ENCODE measurements around the gene GALNT18. TPM values are rescaled to one million over a fixed set of nuclear protein-coding genes. Genes with fewer than 3 reads are reported as not detected.

The GALNT18 gene
- total and polyA plus RNA-seq, 4 donors: 2.1 to 11.0 (median 3.8) TPM

DNA sequence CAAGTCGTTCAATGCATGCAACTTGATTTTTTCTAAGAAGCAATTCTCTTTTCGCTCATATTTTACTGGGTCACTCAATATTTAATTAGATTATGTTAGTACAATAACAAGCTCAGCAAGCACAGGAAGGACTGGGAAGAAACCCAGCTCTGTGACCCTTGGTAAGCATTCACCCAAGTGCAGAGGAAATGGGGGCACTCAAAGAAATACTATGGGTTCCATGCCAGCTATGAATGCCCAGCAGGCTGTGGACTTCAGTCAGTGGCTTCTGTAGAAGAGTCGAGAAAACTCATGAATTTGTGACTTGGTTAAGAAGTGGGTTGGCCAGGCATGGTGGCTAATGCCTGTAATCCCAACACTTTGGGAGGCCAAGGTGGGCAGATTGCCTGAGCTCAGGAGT is 123.6 kb downstream of the GALNT18 start:
- no peak overlapping the region for H3K27ac ChIP-seq (ENCODE audit: low read depth in 1 of 2, low read length in 2 of 2)

DNA sequence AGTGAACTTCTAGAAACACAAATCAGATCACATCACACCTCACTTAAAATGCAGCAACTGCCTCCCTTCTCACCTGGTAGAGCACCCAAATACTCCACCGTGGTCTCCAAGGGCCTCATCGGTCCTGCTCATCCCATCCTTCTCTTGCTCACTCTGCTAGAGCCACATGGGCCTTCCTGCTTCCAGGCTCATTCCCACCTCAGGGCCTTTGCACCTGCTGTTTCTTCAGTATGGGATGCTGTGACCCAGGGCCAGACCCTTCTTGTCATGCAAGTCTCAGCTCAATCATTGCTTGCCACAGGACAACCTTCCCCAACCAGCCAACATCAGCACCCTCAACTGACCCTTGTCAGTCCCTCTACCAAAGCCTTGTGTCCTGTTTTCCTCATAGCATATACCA is 124.9 kb downstream of the GALNT18 start:
- TF ChIP-seq RAD21 (IDR thresholded peaks at IDR 0.05): no peak
- TF ChIP-seq NR2F2 (IDR thresholded peaks at IDR 0.05): no peak
- TF ChIP-seq, protein P1, sequence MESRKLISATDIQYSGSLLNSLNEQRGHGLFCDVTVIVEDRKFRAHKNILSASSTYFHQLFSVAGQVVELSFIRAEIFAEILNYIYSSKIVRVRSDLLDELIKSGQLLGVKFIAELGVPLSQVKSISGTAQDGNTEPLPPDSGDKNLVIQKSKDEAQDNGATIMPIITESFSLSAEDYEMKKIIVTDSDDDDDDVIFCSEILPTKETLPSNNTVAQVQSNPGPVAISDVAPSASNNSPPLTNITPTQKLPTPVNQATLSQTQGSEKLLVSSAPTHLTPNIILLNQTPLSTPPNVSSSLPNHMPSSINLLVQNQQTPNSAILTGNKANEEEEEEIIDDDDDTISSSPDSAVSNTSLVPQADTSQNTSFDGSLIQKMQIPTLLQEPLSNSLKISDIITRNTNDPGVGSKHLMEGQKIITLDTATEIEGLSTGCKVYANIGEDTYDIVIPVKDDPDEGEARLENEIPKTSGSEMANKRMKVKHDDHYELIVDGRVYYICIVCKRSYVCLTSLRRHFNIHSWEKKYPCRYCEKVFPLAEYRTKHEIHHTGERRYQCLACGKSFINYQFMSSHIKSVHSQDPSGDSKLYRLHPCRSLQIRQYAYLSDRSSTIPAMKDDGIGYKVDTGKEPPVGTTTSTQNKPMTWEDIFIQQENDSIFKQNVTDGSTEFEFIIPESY (IDR thresholded peaks at IDR 0.05): no peak
- TF ChIP-seq HNF4A (conservative IDR thresholded peaks at IDR 0.05): no peak
- TF ChIP-seq, protein P2, sequence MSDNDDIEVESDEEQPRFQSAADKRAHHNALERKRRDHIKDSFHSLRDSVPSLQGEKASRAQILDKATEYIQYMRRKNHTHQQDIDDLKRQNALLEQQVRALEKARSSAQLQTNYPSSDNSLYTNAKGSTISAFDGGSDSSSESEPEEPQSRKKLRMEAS (IDR thresholded peaks at IDR 0.05): no peak
- no peak for TF ChIP-seq SP1 (IDR thresholded peaks at IDR 0.05)
- no peak for TF ChIP-seq FOXA2 (IDR thresholded peaks at IDR 0.05)
- TF ChIP-seq YY1 (IDR thresholded peaks at IDR 0.05): no peak
- 99% methylated on average over 2 of the region's 2 CpGs for WGBS

More for the DNA sequence above, 123.6 kb downstream of the GALNT18 start:
- H3K9ac ChIP-seq (ENCODE audit: low read depth in 1 of 2, low read length in 2 of 2): no peak overlapping the region
- H3K4me1 ChIP-seq (ENCODE audit: control insufficient read depth in 4 of 4, insufficient read depth in 4 of 4, low read length in 3 of 4): peaks cover 0 to 26% (median 23%) of the 10 kb centered on the region in 4 donors
- no peaks in the 10 kb centered on the region for H3K9me3 ChIP-seq (ENCODE audit: control insufficient read depth in 4 of 4, low read length in 3 of 4)
- WGBS: 88% methylated on average over 3 of the region's 3 CpGs
- TF ChIP-seq, protein P3, sequence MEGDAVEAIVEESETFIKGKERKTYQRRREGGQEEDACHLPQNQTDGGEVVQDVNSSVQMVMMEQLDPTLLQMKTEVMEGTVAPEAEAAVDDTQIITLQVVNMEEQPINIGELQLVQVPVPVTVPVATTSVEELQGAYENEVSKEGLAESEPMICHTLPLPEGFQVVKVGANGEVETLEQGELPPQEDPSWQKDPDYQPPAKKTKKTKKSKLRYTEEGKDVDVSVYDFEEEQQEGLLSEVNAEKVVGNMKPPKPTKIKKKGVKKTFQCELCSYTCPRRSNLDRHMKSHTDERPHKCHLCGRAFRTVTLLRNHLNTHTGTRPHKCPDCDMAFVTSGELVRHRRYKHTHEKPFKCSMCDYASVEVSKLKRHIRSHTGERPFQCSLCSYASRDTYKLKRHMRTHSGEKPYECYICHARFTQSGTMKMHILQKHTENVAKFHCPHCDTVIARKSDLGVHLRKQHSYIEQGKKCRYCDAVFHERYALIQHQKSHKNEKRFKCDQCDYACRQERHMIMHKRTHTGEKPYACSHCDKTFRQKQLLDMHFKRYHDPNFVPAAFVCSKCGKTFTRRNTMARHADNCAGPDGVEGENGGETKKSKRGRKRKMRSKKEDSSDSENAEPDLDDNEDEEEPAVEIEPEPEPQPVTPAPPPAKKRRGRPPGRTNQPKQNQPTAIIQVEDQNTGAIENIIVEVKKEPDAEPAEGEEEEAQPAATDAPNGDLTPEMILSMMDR (IDR thresholded peaks at IDR 0.05; ENCODE audit: low read depth, low read length, missing input control): no peak
- TF ChIP-seq, protein P4, sequence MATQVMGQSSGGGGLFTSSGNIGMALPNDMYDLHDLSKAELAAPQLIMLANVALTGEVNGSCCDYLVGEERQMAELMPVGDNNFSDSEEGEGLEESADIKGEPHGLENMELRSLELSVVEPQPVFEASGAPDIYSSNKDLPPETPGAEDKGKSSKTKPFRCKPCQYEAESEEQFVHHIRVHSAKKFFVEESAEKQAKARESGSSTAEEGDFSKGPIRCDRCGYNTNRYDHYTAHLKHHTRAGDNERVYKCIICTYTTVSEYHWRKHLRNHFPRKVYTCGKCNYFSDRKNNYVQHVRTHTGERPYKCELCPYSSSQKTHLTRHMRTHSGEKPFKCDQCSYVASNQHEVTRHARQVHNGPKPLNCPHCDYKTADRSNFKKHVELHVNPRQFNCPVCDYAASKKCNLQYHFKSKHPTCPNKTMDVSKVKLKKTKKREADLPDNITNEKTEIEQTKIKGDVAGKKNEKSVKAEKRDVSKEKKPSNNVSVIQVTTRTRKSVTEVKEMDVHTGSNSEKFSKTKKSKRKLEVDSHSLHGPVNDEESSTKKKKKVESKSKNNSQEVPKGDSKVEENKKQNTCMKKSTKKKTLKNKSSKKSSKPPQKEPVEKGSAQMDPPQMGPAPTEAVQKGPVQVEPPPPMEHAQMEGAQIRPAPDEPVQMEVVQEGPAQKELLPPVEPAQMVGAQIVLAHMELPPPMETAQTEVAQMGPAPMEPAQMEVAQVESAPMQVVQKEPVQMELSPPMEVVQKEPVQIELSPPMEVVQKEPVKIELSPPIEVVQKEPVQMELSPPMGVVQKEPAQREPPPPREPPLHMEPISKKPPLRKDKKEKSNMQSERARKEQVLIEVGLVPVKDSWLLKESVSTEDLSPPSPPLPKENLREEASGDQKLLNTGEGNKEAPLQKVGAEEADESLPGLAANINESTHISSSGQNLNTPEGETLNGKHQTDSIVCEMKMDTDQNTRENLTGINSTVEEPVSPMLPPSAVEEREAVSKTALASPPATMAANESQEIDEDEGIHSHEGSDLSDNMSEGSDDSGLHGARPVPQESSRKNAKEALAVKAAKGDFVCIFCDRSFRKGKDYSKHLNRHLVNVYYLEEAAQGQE (IDR thresholded peaks at IDR 0.05): no peak
- TF ChIP-seq SP1 (IDR thresholded peaks at IDR 0.05) (no peak), GABPA (IDR thresholded peaks at IDR 0.05 in 1 of 2, conservative IDR thresholded peaks at IDR 0.05 in 1 of 2) (no peak), FOXA2 (IDR thresholded peaks at IDR 0.05) (no peak), RAD21 (IDR thresholded peaks at IDR 0.05) (no peak), FOXA1 (IDR thresholded peaks at IDR 0.05) (no peak), NR2F2 (IDR thresholded peaks at IDR 0.05) (no peak), RXRA (IDR thresholded peaks at IDR 0.05) (no peak), EGR1 (IDR thresholded peaks at IDR 0.05; ENCODE audit: low read depth in 2 of 2) (no peak), HNF4A (conservative IDR thresholded peaks at IDR 0.05) (no peak), TAF1 (conservative IDR thresholded peaks at IDR 0.05) (no peak)
- TF ChIP-seq, protein P1 (IDR thresholded peaks at IDR 0.05): no peak
- TF ChIP-seq, protein P2 (IDR thresholded peaks at IDR 0.05): no peak
- no peaks in the 10 kb centered on the region for H3K27me3 ChIP-seq (ENCODE audit: control insufficient read depth in 4 of 4, insufficient read depth in 4 of 4, low read length in 3 of 4)
- no peaks in the 10 kb centered on the region for H3K36me3 ChIP-seq (ENCODE audit: control insufficient read depth in 4 of 4, insufficient read depth in 3 of 4, low read depth in 1 of 4, low read length in 3 of 4)
- DNase-seq (ENCODE audit: low spot score): no peak
- H3K4me3 ChIP-seq (ENCODE audit: low read depth in 1 of 3, low read length in 3 of 3): no peak overlapping the region

More for the DNA sequence above, 124.9 kb downstream of the GALNT18 start:
- Histone ChIP-seq H3K4me1 (ENCODE audit: control insufficient read depth in 4 of 4, insufficient read depth in 4 of 4, low read length in 3 of 4) (peaks cover 0 to 15% (median 12%) of the 10 kb centered on the region in 4 donors), H3K9ac (ENCODE audit: low read depth in 1 of 2, low read length in 2 of 2) (no peak overlapping the region), H3K4me3 (ENCODE audit: low read depth in 1 of 3, low read length in 3 of 3) (no peak overlapping the region), H3K36me3 (ENCODE audit: control insufficient read depth in 4 of 4, insufficient read depth in 3 of 4, low read depth in 1 of 4, low read length in 3 of 4) (no peaks in the 10 kb centered on the region), H3K27ac (ENCODE audit: low read depth in 1 of 2, low read length in 2 of 2) (no peak overlapping the region), H3K9me3 (ENCODE audit: control insufficient read depth in 4 of 4, low read length in 3 of 4) (no peaks in the 10 kb centered on the region), H3K27me3 (ENCODE audit: control insufficient read depth in 4 of 4, insufficient read depth in 4 of 4, low read length in 3 of 4) (no peaks in the 10 kb centered on the region)
- DNase-seq (ENCODE audit: low spot score): no peak

Data from liver (tissue), 9 donors.